Coronary artery (tissue), 2 donors: ENCODE measurements around the gene SLCO3A1.
A peak's percentile ranks its signal among the peaks of the same experiment; 100 is the strongest.

Source experiments
- DNase-seq: peaks from one replicate; pipeline ENCODE4 v3.0.0-alpha.2; 2017; ENCODE audit warnings: low spot score
- H3K27ac ChIP-seq, 2 donors: fragments of 200-600 bp; sonication (generic); one replicate each; pipeline ENCODE4 v1.5.1; 2016 to 2019
- H3K4me3 ChIP-seq: fragments of 200-600 bp; sonication (generic); 2 replicates; pipeline ENCODE4 v1.5.1; 2016; ENCODE audit warnings: mild to moderate bottlenecking, moderate library complexity
- CTCF ChIP-seq: fragments of 200-600 bp; sonication (generic); IDR thresholded peaks from one replicate; pipeline ENCODE4 v1.5.1; 2019; ENCODE audit warnings: antibody characterized with exemption

The SLCO3A1 gene

GRCh38 chr15:91857224-91857585 lies 3.7 kb downstream of the SLCO3A1 start:
- Histone ChIP-seq H3K4me3 (no peak overlapping the region), H3K27ac (no peak overlapping the region)
- TF ChIP-seq CTCF: no peak
- DNase-seq: no peak

- Histone ChIP-seq H3K4me3 (no peak overlapping the region), H3K27ac (no peak overlapping the region)
- DNase-seq: no peak
- no peak for TF ChIP-seq CTCF
These were observed 4.3 kb downstream of the SLCO3A1 start for GRCh38 chr15:91857772-91858171.

- TF ChIP-seq CTCF: no peak
- DNase-seq: peak; percentile 66
- Histone ChIP-seq H3K4me3 (no peak overlapping the region), H3K27ac (no peak overlapping the region)
These were observed 7.0 kb downstream of the SLCO3A1 start for GRCh38 chr15:91860498-91860897.

- Histone ChIP-seq H3K27ac (peak overlapping the region in 1 of 2 donors; percentile 26), H3K4me3 (no peak overlapping the region)
- DNase-seq: peak; percentile 40
- no peak for TF ChIP-seq CTCF
These were observed 7.7 kb downstream of the SLCO3A1 start for GRCh38 chr15:91861223-91861622.

GRCh38 chr15:91862891-91863504 lies 9.5 kb downstream of the SLCO3A1 start:
- no peak overlapping the region for H3K27ac ChIP-seq

GRCh38 chr15:91863621-91864255 lies 10.2 kb downstream of the SLCO3A1 start:
- no peak for TF ChIP-seq CTCF
- DNase-seq: no peak
- Histone ChIP-seq H3K4me3 (no peak overlapping the region), H3K27ac (no peak overlapping the region)

More at GRCh38 chr15:91862891-91863504, 9.5 kb downstream of the SLCO3A1 start:
- DNase-seq: peak; percentile 60
- no peak overlapping the region for H3K4me3 ChIP-seq
- TF ChIP-seq CTCF: no peak

GRCh38 chr15:91864664-91865063 lies 11.2 kb downstream of the SLCO3A1 start:
- no peak for TF ChIP-seq CTCF
- peak; percentile 31 for DNase-seq
- Histone ChIP-seq H3K27ac (peak overlapping the region in 1 of 2 donors; percentile 78), H3K4me3 (no peak overlapping the region)
